Medulla oblongata (tissue), 1 donor: Measurements from ENCODE around the gene SERPINA12.
A peak's percentile ranks its signal among the peaks of the same experiment; 100 is the strongest.
"Not testable (repeated sequence)": the region's sequence is repeated elsewhere in the genome, so short reads cannot be mapped to it uniquely, and the experiment has no call there.

ENCODE experiments used
- DNase-seq: peaks from one replicate; pipeline ENCODE4 v3.0.0-alpha.2; 2015; ENCODE audit errors: extremely low spot score

Gene SERPINA12

GRCh38 chr14:94536836-94537235 is 27.6 kb upstream of the SERPINA12 start:
- no peak for DNase-seq

DNA sequence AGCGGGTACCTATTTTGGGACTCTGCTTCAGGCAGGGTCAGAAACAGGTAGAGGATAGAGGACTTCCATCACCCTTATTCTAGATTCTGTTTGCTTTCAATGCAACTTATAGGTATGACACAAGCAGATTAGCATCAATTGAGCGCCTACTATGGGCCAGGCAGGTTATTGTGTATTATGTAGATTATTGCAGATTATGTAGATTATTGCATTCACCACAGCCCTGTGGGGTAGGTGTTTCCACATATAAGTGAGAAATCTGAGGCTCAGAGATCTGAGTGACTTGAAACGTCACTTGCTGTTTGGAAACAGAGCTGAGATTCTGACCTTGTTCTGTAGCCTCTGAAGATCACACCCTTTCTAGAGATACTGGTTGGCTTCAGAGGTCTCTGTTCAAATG is 26.2 kb upstream of the SERPINA12 start:
- DNase-seq = no peak

GRCh38 chr14:94532447-94532846 is 23.2 kb upstream of the SERPINA12 start:
- no peak for DNase-seq

DNA sequence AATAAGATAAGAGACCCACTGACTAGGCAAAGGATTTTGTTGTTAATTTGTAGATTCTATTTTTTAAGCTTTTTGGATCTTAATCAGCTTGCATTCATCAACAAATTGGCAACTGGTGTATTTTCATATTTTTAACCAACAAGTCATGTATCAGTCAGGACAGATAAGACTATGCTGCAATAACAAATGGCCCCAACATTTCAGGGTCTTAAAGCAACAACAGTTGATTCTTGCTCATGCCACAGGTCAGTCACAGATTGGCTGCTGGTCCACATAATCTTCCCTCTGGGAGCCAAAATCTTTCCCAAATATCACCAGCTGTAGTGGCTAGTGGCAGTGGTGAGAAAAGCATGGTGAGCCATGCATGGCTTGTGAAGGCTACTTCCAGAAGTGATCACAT is 21.9 kb upstream of the SERPINA12 start:
- no peak for DNase-seq

DNA sequence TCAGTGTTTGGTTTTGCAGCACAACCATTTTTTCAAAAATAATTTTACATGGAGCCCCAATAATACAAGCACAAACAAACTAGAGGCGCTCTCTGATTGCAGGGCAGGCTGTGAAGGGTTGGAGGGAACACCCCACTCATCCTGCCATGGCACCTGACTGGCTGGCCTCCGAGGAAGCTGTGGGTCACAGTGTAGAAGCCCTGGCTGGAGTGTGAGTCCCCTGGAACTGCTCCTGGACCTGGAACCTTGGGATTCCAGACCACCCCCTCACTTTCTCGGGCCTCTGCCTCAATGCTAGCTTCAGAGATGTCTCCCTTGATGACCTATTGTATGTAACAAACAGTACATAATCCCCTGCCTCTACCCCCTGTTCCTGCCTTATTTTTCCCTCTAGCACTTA is 14.8 kb upstream of the SERPINA12 start:
- no peak for DNase-seq

GRCh38 chr14:94523265-94523664 is 14.0 kb upstream of the SERPINA12 start:
- no peak for DNase-seq

- no peak for DNase-seq
These were observed 13.0 kb upstream of the SERPINA12 start for GRCh38 chr14:94522115-94522724.

DNA sequence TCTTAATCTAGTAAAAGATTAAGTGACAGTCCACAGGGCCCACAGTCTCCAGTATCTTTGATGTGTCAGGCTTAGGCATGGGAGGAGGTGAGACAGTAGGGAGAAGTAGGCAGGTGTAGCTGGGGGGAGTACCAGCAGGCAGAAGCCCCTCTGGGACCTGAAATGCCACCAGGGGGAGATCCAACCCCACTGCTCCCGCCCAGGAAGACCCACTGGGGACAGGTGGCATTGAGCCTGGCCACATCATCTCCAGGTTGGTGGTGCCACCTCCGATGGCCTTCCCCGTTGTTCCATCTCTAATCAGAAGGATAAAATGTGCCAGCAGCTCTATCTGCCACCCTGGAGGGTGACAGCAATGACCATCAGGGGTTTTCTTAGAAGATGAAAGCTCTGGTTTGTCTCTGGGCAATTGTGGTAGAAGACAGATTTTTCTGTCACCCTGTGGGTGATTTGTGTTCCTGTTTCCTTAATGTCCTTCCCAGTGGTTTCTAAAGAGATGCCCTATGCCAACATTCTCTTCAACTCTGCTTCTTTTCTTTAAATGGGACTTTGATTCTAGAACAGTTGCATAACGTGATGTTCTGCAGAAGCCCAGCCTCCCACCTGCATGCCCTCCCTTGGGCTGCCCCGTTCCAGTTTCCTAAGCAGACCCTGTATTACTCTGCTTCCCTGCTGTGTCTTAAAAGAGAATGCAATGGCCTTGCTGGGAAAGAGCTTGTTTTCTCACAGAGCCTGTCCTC is 12.3 kb upstream of the SERPINA12 start:
- no peak for DNase-seq

- peak; percentile 18 for DNase-seq
These were observed 8.5 kb upstream of the SERPINA12 start for GRCh38 chr14:94517641-94518257.

GRCh38 chr14:94517248-94517640 is 8.0 kb upstream of the SERPINA12 start:
- DNase-seq = no peak

- DNase-seq = no peak
These were observed 6.6 kb upstream of the SERPINA12 start for GRCh38 chr14:94515856-94516255.

DNA sequence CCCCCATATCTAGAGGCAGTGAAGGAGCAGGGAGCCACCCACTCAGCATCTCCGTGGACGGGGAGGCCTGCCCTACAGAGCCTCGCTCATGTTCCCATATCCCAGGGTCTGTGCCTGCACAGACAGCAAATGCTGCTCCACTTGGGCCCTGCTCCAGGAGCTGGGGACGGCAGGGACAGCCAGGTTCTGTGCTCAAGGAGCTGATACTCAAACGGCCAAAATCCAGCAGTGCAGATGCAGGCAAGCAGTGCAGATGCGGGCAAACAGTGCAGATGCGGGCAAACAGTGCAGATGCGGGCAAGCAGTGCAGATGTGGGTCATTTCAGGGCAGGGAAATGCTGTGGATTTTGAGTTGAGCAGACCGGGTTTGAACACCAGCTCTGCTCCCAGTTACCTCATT is 6.2 kb upstream of the SERPINA12 start:
- DNase-seq = no peak

DNA sequence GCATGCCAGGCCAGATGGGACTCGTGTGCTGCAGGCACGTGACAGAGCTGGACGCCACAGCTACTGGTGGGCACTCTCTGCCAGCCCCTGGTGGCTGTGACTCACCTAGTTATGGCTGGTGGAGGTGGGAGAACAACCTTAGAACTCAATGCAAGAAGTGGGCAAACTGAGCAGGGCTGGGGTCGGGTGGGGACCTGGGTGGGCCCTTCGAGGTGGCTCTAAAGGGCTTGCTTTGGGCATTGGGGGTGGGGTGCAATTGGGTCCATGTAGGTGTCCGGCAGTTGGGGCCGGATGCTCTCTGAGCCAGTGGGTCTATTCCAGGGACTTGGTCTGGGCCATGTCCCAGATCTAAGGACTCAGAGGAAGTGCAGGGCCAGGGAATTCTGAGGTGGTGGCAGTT is 5.1 kb upstream of the SERPINA12 start:
- no peak for DNase-seq

GRCh38 chr14:94510481-94510880 is 1.2 kb upstream of the SERPINA12 start:
- not testable (repeated sequence) for DNase-seq

DNA sequence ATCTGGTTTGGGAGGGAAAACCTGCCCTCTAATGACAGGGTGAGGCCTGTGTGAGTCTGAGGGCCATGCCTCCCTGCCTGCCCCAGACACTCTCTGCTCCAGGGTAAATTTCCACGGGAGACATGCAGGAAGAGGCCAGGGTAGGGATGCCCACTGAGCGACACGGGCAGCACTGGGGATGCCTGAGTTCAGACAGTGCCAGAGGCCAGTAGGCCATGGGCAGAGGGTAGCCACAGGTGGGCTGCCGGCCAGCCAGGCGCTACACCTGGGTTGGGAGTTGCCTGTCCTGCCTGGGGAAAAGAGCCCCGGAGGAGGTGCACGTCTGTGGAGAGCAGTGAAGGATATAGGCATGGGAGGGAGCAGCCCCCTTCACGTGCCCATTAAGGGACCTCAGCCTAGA is 3.6 kb downstream of the SERPINA12 start:
- DNase-seq = no peak

- no peak for DNase-seq
These were observed 4.1 kb downstream of the SERPINA12 start for GRCh38 chr14:94505206-94505605.

DNA sequence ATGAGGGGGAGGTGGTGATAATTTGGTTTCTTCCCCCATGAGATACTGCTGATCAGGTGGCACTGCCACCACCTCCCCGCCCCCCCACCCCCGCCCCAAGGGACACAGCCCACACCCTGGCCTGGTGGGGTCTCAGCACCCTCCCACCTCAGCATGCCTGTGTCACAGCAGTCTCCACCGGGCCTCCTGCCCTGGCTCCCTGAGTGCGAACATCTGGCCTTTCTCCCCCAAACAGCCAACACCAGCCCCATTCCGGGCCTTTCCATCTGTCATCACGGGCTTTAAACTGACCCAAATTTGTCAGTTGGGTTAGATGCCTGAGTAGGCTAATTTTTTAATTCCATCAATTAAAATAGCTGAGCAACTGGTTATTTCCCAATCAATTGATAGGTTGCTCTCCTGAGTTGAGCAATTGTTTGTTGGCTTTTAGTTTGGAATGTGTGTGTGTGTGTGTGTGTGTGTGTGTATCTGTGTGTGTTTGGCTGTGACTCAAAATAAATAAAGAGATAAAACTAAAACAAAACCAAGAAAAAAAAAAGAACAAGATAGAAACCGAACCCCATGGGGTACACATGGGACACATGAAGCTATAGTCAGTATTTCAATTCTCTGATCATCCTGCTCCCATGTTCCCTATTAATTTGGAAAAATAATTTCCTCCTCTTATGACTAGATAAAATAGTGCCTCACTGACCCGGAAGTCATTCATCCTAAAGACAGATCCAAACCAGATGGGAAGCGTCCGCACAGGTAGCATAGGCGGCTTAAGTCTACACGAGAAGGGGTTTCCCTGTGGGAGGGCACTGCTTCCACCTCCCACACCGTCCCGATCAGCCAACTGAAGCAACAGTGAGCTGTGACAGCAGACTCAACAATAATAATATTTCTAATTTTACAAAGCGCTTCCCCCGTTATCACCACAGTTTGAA is 7.4 kb downstream of the SERPINA12 start:
- DNase-seq = no peak

DNA sequence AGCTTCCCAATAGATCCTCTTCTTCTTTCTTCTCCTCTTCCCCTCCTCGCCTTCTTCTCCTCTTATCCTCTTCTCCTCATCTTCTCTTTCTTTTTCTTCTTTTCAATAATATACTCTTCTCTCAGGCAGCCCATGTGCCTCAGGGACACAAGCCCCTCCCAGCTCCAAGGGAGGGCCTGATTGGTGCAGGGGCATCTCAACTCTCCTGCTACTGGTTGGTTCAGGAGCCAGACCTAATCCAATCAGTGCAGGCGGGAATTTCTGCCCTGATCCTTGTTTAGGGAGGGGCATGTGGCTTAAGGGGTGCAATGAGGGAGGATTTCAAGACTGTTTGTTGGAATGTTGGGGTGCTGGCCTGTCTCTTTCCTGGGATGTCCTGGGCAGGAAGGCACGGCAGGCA is 9.0 kb downstream of the SERPINA12 start:
- DNase-seq = no peak

GRCh38 chr14:94499673-94500072 is 9.6 kb downstream of the SERPINA12 start:
- no peak for DNase-seq

GRCh38 chr14:94498215-94498614 is 11.1 kb downstream of the SERPINA12 start:
- DNase-seq = no peak

- no peak for DNase-seq
These were observed 15.2 kb downstream of the SERPINA12 start for GRCh38 chr14:94494085-94494484.

GRCh38 chr14:94491511-94491910 is 17.8 kb downstream of the SERPINA12 start:
- no peak for DNase-seq
